PC-3 (cell line): ENCODE results near the gene ZNF777. TPM values are rescaled to one million over a fixed set of nuclear protein-coding genes. Genes with fewer than 3 reads are reported as not detected.

Experiments
- ATAC-seq: fragments of 200-7000 bp; cut with Tn5 transposase; 2 replicates; pipeline ENCODE4 v1.9.1; 2020; ENCODE audit warnings: mild to moderate bottlenecking, moderate library complexity
- BruUV-seq: library from RNA; stranded (reverse); fragments of 400-500 nt; replicated peaks from 2 replicates; lab custom pipeline; 2021; lab: Mats Ljungman, UMichigan
- CTCF ChIA-PET: fragments of 300-600 bp; sonication (Branson Sonifier 250); formaldehyde crosslinking; loops from one replicate; lab custom pipeline; 2022; ENCODE audit warnings: antibody characterized with exemption; lab: Charles Lee
- POLR2A ChIA-PET: fragments of 300-600 bp; sonication (Branson Sonifier 250); formaldehyde crosslinking; loops from one replicate; lab custom pipeline; 2022; ENCODE audit warnings: antibody characterized with exemption; ENCODE audit not compliant: unreplicated experiment; lab: Charles Lee
- DNase-seq: peaks from one replicate; pipeline ENCODE4 v3.0.0-alpha.2; 2015
- H2AFZ ChIP-seq: fragments of 300-600 bp; sonication (generic); 2 replicates; pipeline ENCODE4 v1.6.0; 2016; ENCODE audit warnings: antibody characterized with exemption, low read length
- H3F3A ChIP-seq: fragments of 300-600 bp; sonication (generic); one replicate; pipeline ENCODE4 v1.6.0; 2017; ENCODE audit warnings: antibody characterized with exemption, low read length, control low read depth, mild to moderate bottlenecking; ENCODE audit not compliant: unreplicated experiment
- H3K27ac ChIP-seq: fragments of 300-600 bp; sonication (generic); 2 replicates; pipeline ENCODE4 v1.5.1; 2016; ENCODE audit warnings: mild to moderate bottlenecking, low read length
- H3K27me3 ChIP-seq: fragments of 300-600 bp; sonication (generic); 2 replicates; pipeline ENCODE4 v1.6.1; 2016; ENCODE audit warnings: low read length, mixed read lengths
- H3K36me3 ChIP-seq: fragments of 300-600 bp; sonication (generic); 2 replicates; pipeline ENCODE4 v1.6.1; 2016; ENCODE audit warnings: low read depth, mixed run types, low read length, mixed read lengths
- H3K4me1 ChIP-seq: fragments of 300-600 bp; sonication (generic); 2 replicates; pipeline ENCODE4 v1.5.1; 2016; ENCODE audit warnings: low read length; ENCODE audit not compliant: insufficient read depth
- H3K4me2 ChIP-seq: fragments of 300-600 bp; sonication (generic); 2 replicates; pipeline ENCODE4 v1.6.0; 2016; ENCODE audit warnings: low read length
- H3K4me3 ChIP-seq: fragments of 300-600 bp; sonication (generic); 2 replicates; pipeline ENCODE4 v1.5.1; 2016; ENCODE audit warnings: mild to moderate bottlenecking, low read length, mixed read lengths
- H3K79me2 ChIP-seq: fragments of 300-600 bp; sonication (generic); 2 replicates; pipeline ENCODE4 v1.6.1; 2017; ENCODE audit warnings: low read length, mixed read lengths
- H3K9ac ChIP-seq: fragments of 300-600 bp; sonication (generic); 2 replicates; pipeline ENCODE4 v1.6.0; 2016; ENCODE audit warnings: mild to moderate bottlenecking, low read length
- H3K9me2 ChIP-seq: fragments of 300-600 bp; sonication (generic); replicated peaks from 2 replicates; pipeline ENCODE4 v1.6.1; 2016; ENCODE audit warnings: mixed run types, low read length, mixed read lengths
- H3K9me3 ChIP-seq: fragments of 300-600 bp; sonication (generic); 2 replicates; pipeline ENCODE4 v1.6.1; 2016; ENCODE audit warnings: low read length, mixed read lengths
- H4K20me1 ChIP-seq: fragments of 300-600 bp; sonication (generic); 2 replicates; pipeline ENCODE4 v1.6.1; 2016; ENCODE audit warnings: low read length, mixed read lengths
- CTCF ChIP-seq: fragments of 300-600 bp; sonication (generic); conservative IDR thresholded peaks from 2 replicates; pipeline ENCODE4 v1.5.1; 2017; ENCODE audit warnings: antibody characterized with exemption, low read depth, mild to moderate bottlenecking, low read length
- EZH2 ChIP-seq: fragments of 300-600 bp; sonication (generic); IDR thresholded peaks from one replicate; pipeline ENCODE4 v1.6.1; 2017; ENCODE audit warnings: antibody characterized with exemption, mild to moderate bottlenecking, low read length; ENCODE audit not compliant: unreplicated experiment
- EZH2phosphoT487 ChIP-seq: fragments of 300-600 bp; sonication (generic); IDR thresholded peaks from 2 replicates; pipeline ENCODE4 v1.6.1; 2018; ENCODE audit warnings: mild to moderate bottlenecking, antibody characterized with exemption, low read length, borderline replicate concordance
- intact Hi-C: fragments of 100-400 bp; cut with micrococcal nuclease; formaldehyde crosslinking; loops from 2 replicates; pipeline ENCODE4 v1.9.0; 2023
- total RNA-seq: library from RNA; depleted of rRNA; stranded (reverse); fragments of >200 nt; gene quantifications from 2 replicates; pipeline ENCODE4 v1.2.3, GENCODE V29; 2014

The ZNF777 gene
- total RNA-seq, 1 experiment from 2014 or later, result 9.9 TPM

DNA sequence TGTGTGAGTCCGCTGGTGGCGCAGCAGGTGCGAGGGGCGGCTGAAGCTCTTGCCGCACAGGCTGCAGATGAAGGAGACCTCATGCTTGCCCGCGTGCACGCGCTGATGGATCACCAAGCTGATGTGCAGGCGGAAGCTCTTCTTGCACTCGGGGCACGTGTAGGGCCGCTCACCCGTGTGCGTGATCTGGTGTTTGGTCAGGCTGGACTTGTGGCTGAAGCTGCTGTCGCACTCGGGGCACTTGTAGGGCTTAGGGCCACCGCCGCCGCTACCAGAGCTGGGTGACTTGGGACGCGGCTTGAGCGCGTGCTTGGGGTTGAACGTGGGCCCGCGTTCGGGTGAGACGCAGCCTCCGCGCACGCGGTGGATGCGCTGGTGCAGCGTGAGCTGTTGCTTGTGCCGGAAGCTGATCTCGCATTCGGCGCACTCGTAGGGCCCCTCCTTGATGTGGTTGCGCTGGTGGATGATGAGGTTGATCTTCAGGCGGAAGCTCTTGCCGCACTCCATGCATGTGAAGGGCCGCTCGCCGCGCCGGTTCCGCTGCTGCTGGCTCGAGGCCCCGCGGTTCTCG, 28.7 kb downstream of the ZNF777 start:
- no peak overlapping the region for H3K27ac ChIP-seq
- ChIA-PET POLR2A (no interaction called here), CTCF (no interaction called here)
- BruUV-seq, result no TSS peak
- H3K4me3 ChIP-seq, result no peak overlapping the region
- ATAC-seq (no peak), DNase-seq (no peak)
- no peaks in the 10 kb centered on the region for H4K20me1 ChIP-seq
- H3K9me3 ChIP-seq, result no peaks in the 10 kb centered on the region
- H3K4me2 ChIP-seq, result no peak overlapping the region
- no peaks in the 10 kb centered on the region for H3K79me2 ChIP-seq
- H3K4me1 ChIP-seq, result no peaks in the 10 kb centered on the region
- no peak for TF ChIP-seq EZH2
- TF ChIP-seq EZH2phosphoT487, result no peak
- TF ChIP-seq CTCF, result no peak
- H3K36me3 ChIP-seq, result peaks cover 13% of the 10 kb centered on the region
- H3F3A ChIP-seq, result peaks cover 4% of the 10 kb centered on the region
- intact Hi-C loops, result no loop called here
- H3K9ac ChIP-seq, result no peak overlapping the region
- no peak overlapping the region for H2AFZ ChIP-seq
- no peaks in the 10 kb centered on the region for H3K27me3 ChIP-seq
- H3K9me2 ChIP-seq, result no peaks in the 10 kb centered on the region

DNA sequence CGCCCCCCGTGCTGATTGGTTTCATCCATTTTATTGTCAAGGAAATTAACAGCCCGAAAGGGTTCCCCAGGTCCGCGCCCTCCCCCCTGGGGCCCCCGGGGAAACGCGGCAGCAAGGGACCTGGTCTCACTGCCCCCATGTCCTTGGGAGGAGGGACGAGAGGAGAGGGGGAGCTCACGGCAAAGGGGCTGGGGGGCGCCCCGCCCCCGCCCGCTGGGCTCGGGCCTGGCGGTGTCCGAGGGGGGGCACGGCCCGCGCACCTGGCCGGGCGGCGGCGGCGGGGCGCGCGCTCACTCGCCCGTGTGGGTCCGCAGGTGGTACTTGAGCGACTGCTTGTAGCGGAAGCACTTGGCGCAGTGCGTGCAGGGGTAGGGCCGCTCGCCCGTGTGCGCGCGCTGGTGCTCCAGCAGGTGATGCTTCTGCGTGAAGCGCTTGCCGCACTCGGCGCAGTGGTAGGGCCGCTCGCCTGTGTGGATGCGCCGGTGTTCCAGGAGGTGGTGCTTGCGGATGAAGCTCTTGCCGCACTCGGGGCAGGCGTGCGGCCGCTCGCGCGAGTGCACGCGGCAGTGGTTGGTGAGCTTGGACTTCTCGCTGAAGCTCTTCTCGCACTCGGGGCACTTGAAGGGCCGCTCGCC, 29.3 kb downstream of the ZNF777 start:
- no peak for TF ChIP-seq EZH2phosphoT487
- TF ChIP-seq EZH2, result no peak
- TF ChIP-seq CTCF, result no peak
- no peaks in the 10 kb centered on the region for H3K79me2 ChIP-seq
- peaks cover 13% of the 10 kb centered on the region for H3K36me3 ChIP-seq
- peaks cover 4% of the 10 kb centered on the region for H3F3A ChIP-seq
- no peaks in the 10 kb centered on the region for H3K9me2 ChIP-seq
- H4K20me1 ChIP-seq, result no peaks in the 10 kb centered on the region
- H3K9ac ChIP-seq, result no peak overlapping the region
- H3K27ac ChIP-seq, result no peak overlapping the region
- ATAC-seq, result no peak
- H2AFZ ChIP-seq, result no peak overlapping the region
- DNase-seq, result no peak
- no peak overlapping the region for H3K4me3 ChIP-seq
- ChIA-PET POLR2A (no interaction called here), CTCF (no interaction called here)
- H3K4me2 ChIP-seq, result no peak overlapping the region
- intact Hi-C loops, result no loop called here
- H3K9me3 ChIP-seq, result no peaks in the 10 kb centered on the region
- no peaks in the 10 kb centered on the region for H3K27me3 ChIP-seq
- BruUV-seq, result no TSS peak
- H3K4me1 ChIP-seq, result no peaks in the 10 kb centered on the region

- Histone ChIP-seq H3K4me2 (no peak overlapping the region), H3K9me3 (no peaks in the 10 kb centered on the region), H3K4me3 (no peak overlapping the region), H3K27me3 (no peaks in the 10 kb centered on the region), H3K9ac (no peak overlapping the region), H3K36me3 (peaks cover 7% of the 10 kb centered on the region), H3F3A (no peaks in the 10 kb centered on the region), H3K9me2 (no peaks in the 10 kb centered on the region), H3K4me1 (no peaks in the 10 kb centered on the region), H2AFZ (no peak overlapping the region), H3K27ac (no peak overlapping the region), H3K79me2 (no peaks in the 10 kb centered on the region), H4K20me1 (no peaks in the 10 kb centered on the region)
- DNase-seq, result no peak
- ChIA-PET CTCF (interaction anchor here (0.6 kb wide), 1 partner anchor 345 kb away, joined by 3 read pairs; no protein-coding TSS in a partner anchor), POLR2A (no interaction called here)
- BruUV-seq, result no TSS peak
- intact Hi-C loops, result no loop called here
- no peak for ATAC-seq
- no peak for TF ChIP-seq EZH2phosphoT487
- no peak for TF ChIP-seq CTCF
- TF ChIP-seq EZH2, result no peak
Measured at GRCh38 chr7:149430192-149430591, 30.7 kb downstream of the ZNF777 start.
